T-helper 2 cell treated with Interferon-gamma antibody and Interleukin-4, amounts not matched to agents 5 μg/mL and 100 μg/mL, for 36 hours (primary cell): ENCODE results near the gene TDRD12.
"Not testable (repeated sequence)": the region's sequence is repeated elsewhere in the genome, so short reads cannot be mapped to it uniquely, and the experiment has no call there.

Experiments used
- DNase-seq: peaks from one replicate; pipeline ENCODE4 v3.0.0; 2021; ENCODE audit warnings: low spot score
- H3K27ac Mint-ChIP-seq: one replicate; pipeline ENCODE4 v1.8.0; 2021; ENCODE audit warnings: mild to moderate bottlenecking, mixed read lengths
- H3K27me3 Mint-ChIP-seq: one replicate; pipeline ENCODE4 v1.8.0; 2021; ENCODE audit warnings: low read depth, mixed read lengths
- H3K36me3 Mint-ChIP-seq: one replicate; pipeline ENCODE4 v1.8.0; 2021; ENCODE audit warnings: low read depth, mixed read lengths
- H3K4me1 Mint-ChIP-seq: one replicate; pipeline ENCODE4 v1.8.0; 2021; ENCODE audit warnings: low read depth, mixed read lengths
- H3K4me3 Mint-ChIP-seq: one replicate; pipeline ENCODE4 v1.8.0; 2022; ENCODE audit warnings: mild to moderate bottlenecking, moderate library complexity, mixed read lengths
- H3K9me3 Mint-ChIP-seq: one replicate; pipeline ENCODE4 v1.8.0; 2021; ENCODE audit warnings: mixed read lengths

TDRD12 gene

DNA sequence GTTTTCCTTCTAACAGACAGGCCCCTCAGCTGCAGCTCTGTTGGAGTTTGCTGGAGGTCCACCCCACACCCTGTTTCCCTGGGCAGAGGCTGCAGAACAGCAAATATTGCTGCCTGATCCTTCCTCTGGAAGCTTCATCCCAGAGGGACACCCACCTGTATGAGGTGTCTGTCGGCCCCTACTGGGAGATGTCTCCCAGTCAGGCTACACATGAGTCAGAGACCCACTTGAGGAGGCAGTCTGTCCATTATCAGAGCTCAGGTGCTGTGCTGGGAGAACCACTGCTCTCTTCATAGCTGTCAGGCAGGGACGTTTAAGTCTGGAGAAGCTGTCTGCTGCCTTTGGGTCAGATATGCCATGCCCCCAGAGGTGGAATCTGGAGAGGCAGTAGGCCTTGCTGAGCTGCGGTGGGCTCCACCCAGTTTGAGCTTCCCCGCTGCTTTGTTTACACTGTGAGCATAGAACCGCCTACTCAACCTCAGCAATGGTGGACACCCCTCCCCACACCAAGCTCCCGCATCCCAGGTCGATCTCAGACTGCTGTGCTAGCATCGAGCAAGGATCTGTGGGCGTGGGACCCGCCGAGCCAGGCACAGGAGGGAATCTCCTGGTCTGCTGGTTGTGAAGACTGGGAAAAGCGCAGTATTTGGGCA lies 67.7 kb downstream of the TDRD12 start:
- not testable (repeated sequence) for H3K27me3 Mint-ChIP-seq, H3K9me3 Mint-ChIP-seq, H3K4me1 Mint-ChIP-seq, H3K4me3 Mint-ChIP-seq, DNase-seq, H3K27ac Mint-ChIP-seq, H3K36me3 Mint-ChIP-seq

GRCh38 chr19:32787895-32788294 lies 68.3 kb downstream of the TDRD12 start:
- not testable (repeated sequence) for H3K4me3 Mint-ChIP-seq, DNase-seq, H3K27me3 Mint-ChIP-seq

DNA sequence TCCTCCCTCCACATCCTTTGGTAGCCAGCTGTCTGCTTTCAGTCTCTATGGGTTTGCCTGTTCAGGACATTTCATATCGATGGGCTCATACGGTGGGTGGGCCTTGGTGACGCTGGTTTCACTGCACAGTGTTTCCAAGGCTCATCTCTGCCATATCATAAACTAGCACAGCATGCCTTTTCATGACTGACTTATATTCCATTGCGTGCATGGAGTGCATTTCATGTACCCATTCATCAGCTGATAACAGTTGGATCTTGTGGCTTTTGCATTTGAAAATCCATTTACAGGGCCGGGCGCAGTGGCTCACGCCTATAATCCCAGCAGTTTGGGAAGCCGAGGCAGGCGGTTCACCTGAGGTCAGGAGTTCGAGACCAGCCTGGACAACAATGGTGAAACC lies 69.9 kb downstream of the TDRD12 start:
- Mint-ChIP-seq H3K4me3 (no peak overlapping the region), H3K27ac (no peak overlapping the region)

More at GRCh38 chr19:32787895-32788294, 68.3 kb downstream of the TDRD12 start:
- not testable (repeated sequence) for H3K4me1 Mint-ChIP-seq, H3K36me3 Mint-ChIP-seq, H3K27ac Mint-ChIP-seq, H3K9me3 Mint-ChIP-seq

DNA sequence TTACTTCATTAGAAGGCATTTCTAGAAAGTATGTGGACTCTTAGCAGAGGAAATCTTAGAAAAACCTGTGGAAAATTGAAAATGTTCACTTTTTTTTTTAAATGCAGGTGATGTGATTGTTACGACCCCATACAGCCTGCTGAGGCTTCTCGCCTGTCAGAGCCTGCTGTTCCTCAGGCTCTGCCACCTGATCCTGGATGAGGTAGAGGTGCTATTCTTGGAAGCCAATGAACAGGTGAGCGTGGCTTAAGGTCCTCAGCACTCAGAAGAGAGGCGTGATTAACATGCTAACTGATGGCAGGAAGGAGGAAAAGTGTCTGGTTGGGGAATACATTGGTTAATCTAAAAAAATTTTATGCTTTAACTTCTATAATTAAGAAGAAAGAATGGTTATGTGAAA lies 78.6 kb downstream of the TDRD12 start:
- Mint-ChIP-seq H3K9me3 (no peaks in the 10 kb centered on the region), H3K36me3 (no peaks in the 10 kb centered on the region), H3K4me3 (no peak overlapping the region), H3K4me1 (peaks cover 13% of the 10 kb centered on the region), H3K27me3 (no peaks in the 10 kb centered on the region), H3K27ac (no peak overlapping the region)
- DNase-seq: no peak

More for the DNA sequence above, 69.9 kb downstream of the TDRD12 start:
- DNase-seq: no peak
- Mint-ChIP-seq H3K27me3 (peaks cover 6% of the 10 kb centered on the region), H3K4me1 (peaks cover 4% of the 10 kb centered on the region), H3K9me3 (no peaks in the 10 kb centered on the region), H3K36me3 (no peaks in the 10 kb centered on the region)

- H3K36me3 Mint-ChIP-seq: no peaks in the 10 kb centered on the region
- H3K4me3 Mint-ChIP-seq: no peak overlapping the region
- no peak for DNase-seq
- H3K9me3 Mint-ChIP-seq: no peaks in the 10 kb centered on the region
- no peak overlapping the region for H3K27ac Mint-ChIP-seq
- peaks cover 1% of the 10 kb centered on the region for H3K27me3 Mint-ChIP-seq
- H3K4me1 Mint-ChIP-seq: peaks cover 4% of the 10 kb centered on the region
Observed at GRCh38 chr19:32800191-32800590, 80.6 kb downstream of the TDRD12 start.

DNA sequence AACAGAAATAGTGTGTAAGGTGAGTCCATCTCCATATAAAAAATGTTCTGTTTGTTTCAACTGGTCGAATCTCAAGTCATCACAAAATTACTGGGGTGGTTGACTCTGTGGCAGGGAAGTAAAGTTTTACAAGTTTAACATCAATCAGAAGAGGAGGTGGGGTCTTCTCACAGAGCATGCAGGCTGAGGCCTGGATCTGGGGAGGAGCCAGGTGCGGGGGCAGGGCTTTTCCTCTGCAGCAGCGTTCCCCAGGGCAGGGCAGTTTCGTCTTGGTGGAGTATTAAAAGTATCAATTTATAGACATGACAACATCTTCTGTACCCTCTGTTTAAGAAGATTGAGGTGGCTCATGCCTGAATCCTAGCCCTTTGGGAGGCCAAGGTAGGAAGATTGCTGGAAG lies 81.2 kb downstream of the TDRD12 start:
- H3K9me3 Mint-ChIP-seq: no peaks in the 10 kb centered on the region
- H3K36me3 Mint-ChIP-seq: no peaks in the 10 kb centered on the region
- H3K27me3 Mint-ChIP-seq: peaks cover 1% of the 10 kb centered on the region
- H3K27ac Mint-ChIP-seq: no peak overlapping the region
- no peak overlapping the region for H3K4me3 Mint-ChIP-seq
- peaks cover 4% of the 10 kb centered on the region for H3K4me1 Mint-ChIP-seq
- DNase-seq: no peak

- Mint-ChIP-seq H3K9me3 (no peaks in the 10 kb centered on the region), H3K4me3 (no peak overlapping the region), H3K36me3 (no peaks in the 10 kb centered on the region), H3K4me1 (peaks cover 3% of the 10 kb centered on the region), H3K27ac (no peak overlapping the region), H3K27me3 (peaks cover 1% of the 10 kb centered on the region)
- DNase-seq: no peak
Observed at GRCh38 chr19:32802840-32803239, 83.3 kb downstream of the TDRD12 start.

- no peak overlapping the region for H3K27ac Mint-ChIP-seq
- peaks cover 6% of the 10 kb centered on the region for H3K27me3 Mint-ChIP-seq
- no peaks in the 10 kb centered on the region for H3K9me3 Mint-ChIP-seq
- no peaks in the 10 kb centered on the region for H3K36me3 Mint-ChIP-seq
- peaks cover 5% of the 10 kb centered on the region for H3K4me1 Mint-ChIP-seq
- H3K4me3 Mint-ChIP-seq: no peak overlapping the region
- no peak for DNase-seq
Observed at GRCh38 chr19:32808236-32808635, 88.7 kb downstream of the TDRD12 start.

DNA sequence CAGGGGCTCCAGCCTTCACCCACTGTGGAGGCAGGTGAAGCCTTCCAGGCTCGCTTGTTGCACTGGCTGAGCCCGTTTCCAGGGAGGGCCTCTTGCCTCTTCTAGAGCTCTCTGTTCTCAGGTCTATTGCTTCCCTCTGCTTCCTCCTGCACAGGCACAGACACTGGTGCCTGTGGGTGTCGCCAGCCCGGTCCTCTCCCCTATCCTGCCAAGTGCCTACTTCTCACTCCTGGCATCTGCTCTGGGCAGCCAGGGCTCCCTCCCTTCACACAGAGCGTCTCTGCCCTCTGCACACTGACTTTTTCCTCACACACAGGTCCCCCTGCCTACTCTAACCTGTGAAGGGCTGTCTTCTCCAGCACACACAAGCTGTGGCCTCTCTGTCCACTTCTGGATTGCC lies 89.7 kb downstream of the TDRD12 start:
- H3K9me3 Mint-ChIP-seq: no peaks in the 10 kb centered on the region
- no peak overlapping the region for H3K27ac Mint-ChIP-seq
- peaks cover 5% of the 10 kb centered on the region for H3K4me1 Mint-ChIP-seq
- no peaks in the 10 kb centered on the region for H3K36me3 Mint-ChIP-seq
- H3K27me3 Mint-ChIP-seq: peaks cover 5% of the 10 kb centered on the region
- DNase-seq: no peak
- no peak overlapping the region for H3K4me3 Mint-ChIP-seq

DNA sequence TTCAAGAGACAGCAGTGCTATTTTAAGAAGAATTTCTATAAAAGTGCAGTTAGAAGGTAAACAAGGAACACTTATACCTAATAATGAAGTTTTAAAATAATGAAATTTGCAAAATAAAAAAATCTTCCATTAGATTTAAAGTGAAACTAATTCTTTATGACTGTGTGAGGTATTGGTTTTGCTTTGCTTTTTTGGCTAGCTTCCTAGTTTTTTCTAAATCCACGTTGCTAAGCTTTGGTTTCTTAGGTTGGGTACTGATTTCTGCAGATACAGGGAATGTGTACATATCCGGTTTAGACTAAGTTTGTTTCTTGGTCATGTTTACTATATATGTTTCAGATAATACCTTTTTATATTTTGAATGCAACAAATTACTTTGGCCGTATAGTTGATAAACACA lies 90.2 kb downstream of the TDRD12 start:
- Mint-ChIP-seq H3K27ac (no peak overlapping the region), H3K27me3 (peaks cover 7% of the 10 kb centered on the region), H3K36me3 (no peaks in the 10 kb centered on the region), H3K4me1 (peaks cover 7% of the 10 kb centered on the region), H3K4me3 (no peak overlapping the region), H3K9me3 (no peaks in the 10 kb centered on the region)
- no peak for DNase-seq

DNA sequence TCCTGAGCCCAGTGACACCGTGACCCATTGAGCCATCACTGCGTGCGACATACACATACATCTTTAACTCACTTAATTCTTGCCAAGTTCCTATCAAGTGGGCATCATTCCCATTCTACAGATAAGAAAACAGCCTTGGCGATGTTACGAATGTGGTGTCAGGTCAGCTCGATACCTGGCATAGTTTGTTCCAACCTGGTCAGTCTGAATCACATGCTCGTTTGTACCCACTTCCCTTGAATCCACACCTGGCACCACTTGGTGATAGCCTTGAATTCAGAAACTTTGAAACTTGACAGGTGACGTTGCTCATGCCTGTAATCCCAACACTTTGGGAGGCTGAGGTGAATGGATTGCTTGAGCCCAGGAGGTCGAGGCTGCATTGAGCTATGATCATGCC lies 90.9 kb downstream of the TDRD12 start:
- H3K27ac Mint-ChIP-seq: no peak overlapping the region
- H3K9me3 Mint-ChIP-seq: no peaks in the 10 kb centered on the region

GRCh38 chr19:32811151-32811550 lies 91.6 kb downstream of the TDRD12 start:
- no peaks in the 10 kb centered on the region for H3K9me3 Mint-ChIP-seq
- no peaks in the 10 kb centered on the region for H3K36me3 Mint-ChIP-seq
- no peak for DNase-seq
- H3K27ac Mint-ChIP-seq: no peak overlapping the region
- no peak overlapping the region for H3K4me3 Mint-ChIP-seq
- H3K27me3 Mint-ChIP-seq: peaks cover 7% of the 10 kb centered on the region
- H3K4me1 Mint-ChIP-seq: peaks cover 7% of the 10 kb centered on the region

More for the DNA sequence above, 90.9 kb downstream of the TDRD12 start:
- DNase-seq: no peak
- peaks cover 7% of the 10 kb centered on the region for H3K27me3 Mint-ChIP-seq
- H3K4me1 Mint-ChIP-seq: peaks cover 7% of the 10 kb centered on the region
- H3K4me3 Mint-ChIP-seq: no peak overlapping the region
- no peaks in the 10 kb centered on the region for H3K36me3 Mint-ChIP-seq

GRCh38 chr19:32812036-32812435 lies 92.5 kb downstream of the TDRD12 start:
- Mint-ChIP-seq H3K4me3 (no peak overlapping the region), H3K9me3 (no peaks in the 10 kb centered on the region), H3K27me3 (peaks cover 7% of the 10 kb centered on the region), H3K27ac (no peak overlapping the region), H3K4me1 (peaks cover 7% of the 10 kb centered on the region), H3K36me3 (no peaks in the 10 kb centered on the region)
- no peak for DNase-seq

GRCh38 chr19:32812571-32812970 lies 93.0 kb downstream of the TDRD12 start:
- Mint-ChIP-seq H3K27me3 (peaks cover 7% of the 10 kb centered on the region), H3K27ac (no peak overlapping the region), H3K9me3 (no peaks in the 10 kb centered on the region), H3K4me3 (no peak overlapping the region), H3K4me1 (peaks cover 7% of the 10 kb centered on the region), H3K36me3 (no peaks in the 10 kb centered on the region)
- no peak for DNase-seq

DNA sequence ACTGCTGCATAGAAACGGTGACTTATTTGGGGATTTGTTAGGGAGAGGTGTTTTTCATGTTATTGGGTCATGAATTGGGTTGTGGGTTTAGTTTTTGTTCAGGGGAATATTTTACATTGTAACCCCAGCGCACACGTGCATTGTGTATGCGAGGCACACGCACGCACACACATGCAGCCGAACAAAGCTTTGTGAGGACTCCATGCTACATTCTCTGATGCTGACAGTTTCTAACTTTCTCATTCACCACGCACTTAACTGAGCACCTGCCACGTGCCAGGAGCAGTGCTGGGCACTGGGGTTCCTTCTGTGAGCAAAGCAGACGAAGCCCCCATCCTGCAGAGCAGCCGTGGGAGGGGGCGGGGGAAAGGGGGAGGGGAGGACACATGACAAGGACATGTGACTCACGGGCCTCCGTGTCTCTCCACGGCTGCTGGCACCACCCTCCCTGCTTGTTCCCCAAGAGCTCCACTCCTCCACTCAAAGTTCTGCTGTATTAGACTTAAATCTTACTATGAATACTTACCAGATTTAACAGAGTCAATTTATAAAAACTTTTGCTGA lies 94.4 kb downstream of the TDRD12 start:
- DNase-seq: no peak
- Mint-ChIP-seq H3K4me1 (peaks cover 7% of the 10 kb centered on the region), H3K4me3 (no peak overlapping the region), H3K27me3 (peaks cover 7% of the 10 kb centered on the region), H3K27ac (no peak overlapping the region), H3K9me3 (no peaks in the 10 kb centered on the region), H3K36me3 (no peaks in the 10 kb centered on the region)
